ENCODE measurements around the gene CALY.

The CALY gene

GRCh38 chr10:133315847-133316246, 20.8 kb downstream of the CALY start:
- Mint-ChIP-seq H3K9me3 (no peaks in the 10 kb centered on the region), H3K36me3 (ENCODE audit: insufficient read depth) (peaks cover 8% of the 10 kb centered on the region), H3K4me1 (peaks cover 15% of the 10 kb centered on the region), H3K4me3 (no peak overlapping the region), H3K27ac (ENCODE audit: low read depth) (no peak overlapping the region), H3K27me3 (no peaks in the 10 kb centered on the region)
- DNase-seq (ENCODE audit: low spot score in 2 of 2) (no peak), ATAC-seq (replicated peaks; ENCODE audit: extremely low read depth, poor library complexity, severe bottlenecking) (no peak)

GRCh38 chr10:133314911-133315310, 21.8 kb downstream of the CALY start:
- no peak for DNase-seq (ENCODE audit: low spot score in 2 of 2)
- H3K4me1 Mint-ChIP-seq: peaks cover 15% of the 10 kb centered on the region

DNA sequence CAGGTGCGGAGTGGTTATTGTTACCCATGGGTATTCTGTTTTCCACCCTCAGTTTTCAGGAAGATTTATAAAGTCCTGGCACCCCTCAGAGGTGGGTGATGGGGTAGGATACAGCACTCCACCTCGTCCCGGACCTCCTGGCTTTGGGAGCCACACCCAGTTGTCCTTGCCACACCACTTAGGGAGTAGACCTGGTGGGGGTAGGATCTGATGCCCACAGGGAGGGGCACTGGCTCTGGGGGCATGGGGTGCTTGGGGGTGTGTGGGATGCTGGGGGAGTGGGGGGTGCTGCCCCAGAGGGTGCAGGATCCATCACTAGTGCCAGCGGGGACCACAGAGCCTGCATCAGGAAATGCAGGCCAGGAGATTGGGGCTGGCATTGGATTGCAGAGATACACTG, 23.5 kb downstream of the CALY start:
- ATAC-seq (replicated peaks; ENCODE audit: extremely low read depth, poor library complexity, severe bottlenecking): no peak
- peaks cover 11% of the 10 kb centered on the region for H3K4me1 Mint-ChIP-seq
- no peaks in the 10 kb centered on the region for H3K27me3 Mint-ChIP-seq
- DNase-seq (ENCODE audit: low spot score in 2 of 2): no peak
- no peaks in the 10 kb centered on the region for H3K9me3 Mint-ChIP-seq
- H3K4me3 Mint-ChIP-seq: no peak overlapping the region
- H3K36me3 Mint-ChIP-seq (ENCODE audit: insufficient read depth): peaks cover 16% of the 10 kb centered on the region
- H3K27ac Mint-ChIP-seq (ENCODE audit: low read depth): no peak overlapping the region

More at GRCh38 chr10:133314911-133315310, 21.8 kb downstream of the CALY start:
- Mint-ChIP-seq H3K36me3 (ENCODE audit: insufficient read depth) (peaks cover 11% of the 10 kb centered on the region), H3K27ac (ENCODE audit: low read depth) (no peak overlapping the region), H3K4me3 (no peak overlapping the region), H3K27me3 (no peaks in the 10 kb centered on the region), H3K9me3 (no peaks in the 10 kb centered on the region)
- no peak for ATAC-seq (replicated peaks; ENCODE audit: extremely low read depth, poor library complexity, severe bottlenecking)

DNA sequence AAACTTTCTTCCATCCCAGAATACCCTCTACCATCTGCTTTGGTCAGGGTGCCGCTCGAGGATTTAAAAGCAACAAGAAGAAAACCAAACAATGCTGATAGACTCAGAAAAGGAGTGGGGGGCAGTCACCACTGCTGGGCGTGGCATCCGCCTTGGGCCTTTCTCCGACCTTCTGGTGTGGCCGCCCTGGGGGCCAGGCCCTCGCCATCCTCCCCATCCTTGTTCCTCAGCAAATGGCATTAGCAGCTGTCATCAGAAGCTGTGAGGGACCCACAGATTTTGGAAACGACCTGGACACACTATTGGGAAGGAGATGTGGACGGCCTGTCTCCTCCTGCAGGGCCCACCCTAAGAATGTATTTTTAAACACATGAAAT, 23.9 kb downstream of the CALY start:
- peaks cover 21% of the 10 kb centered on the region for H3K36me3 Mint-ChIP-seq (ENCODE audit: insufficient read depth)
- DNase-seq (ENCODE audit: low spot score in 2 of 2) (no peak), ATAC-seq (replicated peaks; ENCODE audit: extremely low read depth, poor library complexity, severe bottlenecking) (no peak)
- H3K4me1 Mint-ChIP-seq: peaks cover 15% of the 10 kb centered on the region
- no peak overlapping the region for H3K27ac Mint-ChIP-seq (ENCODE audit: low read depth)
- no peaks in the 10 kb centered on the region for H3K27me3 Mint-ChIP-seq
- H3K4me3 Mint-ChIP-seq: no peak overlapping the region
- no peaks in the 10 kb centered on the region for H3K9me3 Mint-ChIP-seq

DNA sequence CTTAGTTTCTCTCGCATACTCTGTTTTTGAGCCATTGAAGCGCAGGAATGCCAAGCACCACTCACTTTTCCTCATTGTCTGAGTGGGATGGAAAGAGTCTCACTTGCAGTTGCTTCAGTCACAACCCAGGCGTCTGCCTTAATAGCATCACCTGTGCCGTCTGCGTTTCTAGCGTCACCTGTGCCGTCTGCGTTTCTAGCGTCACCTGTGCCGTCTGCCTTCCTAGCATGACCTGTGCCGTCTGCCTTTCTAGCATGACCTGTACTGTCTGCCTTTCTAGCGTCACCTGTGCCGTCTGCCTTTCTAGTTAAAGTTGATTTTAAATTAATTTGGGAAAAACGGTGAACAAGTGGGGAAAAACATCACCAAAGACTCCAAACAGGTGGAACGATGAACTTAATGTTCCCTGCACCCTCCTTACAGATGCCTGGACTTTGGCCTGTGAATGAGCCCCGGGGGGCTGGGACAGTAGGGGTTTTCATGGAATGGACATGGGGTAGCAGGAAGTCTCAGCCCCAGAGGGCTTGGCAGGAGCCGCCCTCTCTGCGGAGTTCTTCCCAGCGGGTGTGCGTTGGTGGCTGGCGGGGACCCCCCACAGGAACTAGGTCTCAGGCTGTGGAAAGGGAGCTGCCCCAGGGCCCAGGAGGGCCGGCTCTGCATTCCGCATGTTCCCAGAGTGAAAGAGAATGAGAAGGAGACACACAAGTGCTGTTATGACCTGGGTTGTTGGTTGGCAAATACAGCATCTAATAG, 24.5 kb downstream of the CALY start:
- H3K4me3 Mint-ChIP-seq: no peak overlapping the region
- H3K27ac Mint-ChIP-seq (ENCODE audit: low read depth): no peak overlapping the region
- no peaks in the 10 kb centered on the region for H3K9me3 Mint-ChIP-seq

DNA sequence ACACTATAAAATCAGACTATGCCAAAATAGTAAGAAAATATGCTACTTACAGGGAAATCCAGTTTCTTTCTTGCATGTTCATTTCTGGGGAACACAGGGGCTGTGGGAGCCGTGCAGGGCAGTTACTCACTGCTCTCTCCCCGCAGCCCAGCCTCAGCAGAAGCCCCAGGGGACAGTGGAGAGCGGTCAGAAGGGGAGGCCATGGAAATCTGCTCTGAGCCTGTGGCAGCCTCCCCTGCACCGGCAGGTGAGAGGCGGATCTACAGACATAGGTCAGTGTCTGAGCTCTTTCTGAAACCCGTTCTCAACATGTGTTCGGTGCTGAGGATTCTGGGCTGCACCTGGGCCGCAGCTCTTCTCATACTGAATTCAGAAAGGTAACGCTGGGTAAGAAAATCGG, 25.1 kb downstream of the CALY start:
- H3K27ac Mint-ChIP-seq (ENCODE audit: low read depth): no peak overlapping the region
- H3K27me3 Mint-ChIP-seq: no peaks in the 10 kb centered on the region
- no peak overlapping the region for H3K4me3 Mint-ChIP-seq
- H3K9me3 Mint-ChIP-seq: no peaks in the 10 kb centered on the region
- peaks cover 25% of the 10 kb centered on the region for H3K36me3 Mint-ChIP-seq (ENCODE audit: insufficient read depth)
- no peak for DNase-seq (ENCODE audit: low spot score in 2 of 2)
- no peak for ATAC-seq (replicated peaks; ENCODE audit: extremely low read depth, poor library complexity, severe bottlenecking)
- peaks cover 25% of the 10 kb centered on the region for H3K4me1 Mint-ChIP-seq

More for the DNA sequence above, 24.5 kb downstream of the CALY start:
- Mint-ChIP-seq H3K36me3 (ENCODE audit: insufficient read depth) (peaks cover 25% of the 10 kb centered on the region), H3K4me1 (peaks cover 21% of the 10 kb centered on the region), H3K27me3 (no peaks in the 10 kb centered on the region)
- DNase-seq (ENCODE audit: low spot score in 2 of 2) (no peak), ATAC-seq (replicated peaks; ENCODE audit: extremely low read depth, poor library complexity, severe bottlenecking) (no peak)

- peaks cover 25% of the 10 kb centered on the region for H3K4me1 Mint-ChIP-seq
- ATAC-seq (replicated peaks; ENCODE audit: extremely low read depth, poor library complexity, severe bottlenecking) (no peak), DNase-seq (ENCODE audit: low spot score in 2 of 2) (no peak)
- H3K27me3 Mint-ChIP-seq: no peaks in the 10 kb centered on the region
- H3K4me3 Mint-ChIP-seq: no peak overlapping the region
- H3K27ac Mint-ChIP-seq (ENCODE audit: low read depth): no peak overlapping the region
- H3K36me3 Mint-ChIP-seq (ENCODE audit: insufficient read depth): peaks cover 25% of the 10 kb centered on the region
- H3K9me3 Mint-ChIP-seq: no peaks in the 10 kb centered on the region
These were observed 25.9 kb downstream of the CALY start for GRCh38 chr10:133310789-133311188.

GRCh38 chr10:133310399-133310755, 26.3 kb downstream of the CALY start:
- ATAC-seq (replicated peaks; ENCODE audit: extremely low read depth, poor library complexity, severe bottlenecking) (no peak), DNase-seq (ENCODE audit: low spot score in 2 of 2) (no peak)
- Mint-ChIP-seq H3K9me3 (no peaks in the 10 kb centered on the region), H3K4me3 (no peak overlapping the region), H3K36me3 (ENCODE audit: insufficient read depth) (peaks cover 25% of the 10 kb centered on the region), H3K27ac (ENCODE audit: low read depth) (no peak overlapping the region), H3K4me1 (peaks cover 29% of the 10 kb centered on the region), H3K27me3 (no peaks in the 10 kb centered on the region)

GRCh38 chr10:133309720-133310398, 26.8 kb downstream of the CALY start:
- Mint-ChIP-seq H3K4me3 (peak overlapping the region; percentile 95), H3K4me1 (peaks cover 34% of the 10 kb centered on the region), H3K9me3 (no peaks in the 10 kb centered on the region), H3K27me3 (no peaks in the 10 kb centered on the region), H3K27ac (ENCODE audit: low read depth) (peak overlapping the region; percentile 100), H3K36me3 (ENCODE audit: insufficient read depth) (peaks cover 25% of the 10 kb centered on the region)
- DNase-seq (ENCODE audit: low spot score in 2 of 2) (no peak), ATAC-seq (replicated peaks; ENCODE audit: extremely low read depth, poor library complexity, severe bottlenecking) (no peak)

DNA sequence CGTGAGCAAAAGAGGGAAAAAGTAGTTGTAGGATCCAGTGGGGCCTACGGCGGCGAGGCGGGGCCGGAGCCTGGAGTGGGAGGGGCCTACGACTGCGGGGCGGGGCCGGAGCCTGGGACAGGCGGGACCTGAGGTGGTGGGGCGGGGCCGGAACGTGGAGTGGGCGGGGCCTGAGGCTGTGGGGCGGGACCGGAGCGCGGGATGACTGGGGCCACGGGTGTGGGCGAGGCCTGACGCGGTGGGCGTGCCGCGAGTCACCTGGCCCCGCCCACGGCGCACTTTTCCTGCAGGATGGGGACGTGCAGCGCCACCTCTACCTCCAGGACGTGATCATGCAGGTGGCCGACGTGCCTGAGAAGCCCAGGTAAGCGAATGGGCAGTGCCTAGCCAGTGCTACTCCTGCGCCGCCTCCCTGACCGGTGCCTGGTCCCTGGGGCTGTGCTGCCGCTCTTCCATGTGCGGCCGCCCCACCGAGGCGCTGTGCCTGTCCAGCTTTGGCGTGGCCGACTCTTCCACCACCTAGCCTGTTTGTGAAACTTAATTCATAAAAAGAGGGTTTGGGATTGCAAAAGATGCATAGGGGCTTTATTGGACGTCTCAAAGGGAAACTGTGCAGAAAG, 27.5 kb downstream of the CALY start:
- peaks cover 25% of the 10 kb centered on the region for H3K36me3 Mint-ChIP-seq (ENCODE audit: insufficient read depth)
- peaks cover 32% of the 10 kb centered on the region for H3K4me1 Mint-ChIP-seq
- H3K27ac Mint-ChIP-seq (ENCODE audit: low read depth): peak overlapping the region; percentile 100
- peak overlapping the region; percentile 95 for H3K4me3 Mint-ChIP-seq
- no peaks in the 10 kb centered on the region for H3K9me3 Mint-ChIP-seq
- ATAC-seq (replicated peaks; ENCODE audit: extremely low read depth, poor library complexity, severe bottlenecking) (peak; percentile 56), DNase-seq (ENCODE audit: low spot score in 2 of 2) (peak; percentile 91 to 93)
- no peaks in the 10 kb centered on the region for H3K27me3 Mint-ChIP-seq

GRCh38 chr10:133308421-133309099, 28.1 kb downstream of the CALY start, which contains the start of the genes TUBGCP2 and ZNF511:
TSS of gene TUBGCP2 (minus strand) at chr10:133308872. CDS start at chr10:133302941, 5,931 bp downstream.
TSS of gene ZNF511 (plus strand) at chr10:133308914. CDS start at chr10:133308944, 30 bp downstream.
- DNase-seq (ENCODE audit: low spot score in 2 of 2): peak; percentile 91 to 93
- ATAC-seq (replicated peaks; ENCODE audit: extremely low read depth, poor library complexity, severe bottlenecking): peak; percentile 65
- Mint-ChIP-seq H3K4me3 (peak within 1 kb of the TSS; percentile 95), H3K4me1 (peaks cover 35% of the 10 kb centered on the region), H3K27ac (ENCODE audit: low read depth) (peak within 1 kb of the TSS; percentile 100), H3K9me3 (no peaks in the 10 kb centered on the region), H3K36me3 (ENCODE audit: insufficient read depth) (peaks cover 27% of the 10 kb centered on the region), H3K27me3 (no peaks in the 10 kb centered on the region)

GRCh38 chr10:133307776-133308420, 28.8 kb downstream of the CALY start:
- peak overlapping the region; percentile 100 for H3K27ac Mint-ChIP-seq (ENCODE audit: low read depth)
- DNase-seq (ENCODE audit: low spot score in 2 of 2) (peak; percentile 82 to 84), ATAC-seq (replicated peaks; ENCODE audit: extremely low read depth, poor library complexity, severe bottlenecking) (peak; percentile 72)
- peak overlapping the region; percentile 95 for H3K4me3 Mint-ChIP-seq
- H3K27me3 Mint-ChIP-seq: no peaks in the 10 kb centered on the region
- H3K9me3 Mint-ChIP-seq: no peaks in the 10 kb centered on the region
- H3K36me3 Mint-ChIP-seq (ENCODE audit: insufficient read depth): peaks cover 27% of the 10 kb centered on the region
- H3K4me1 Mint-ChIP-seq: peaks cover 37% of the 10 kb centered on the region
